ENCODE measurements around the gene CISD1. TPM values are rescaled to one million over a fixed set of nuclear protein-coding genes. Genes with fewer than 3 reads are reported as not detected.

Gene CISD1
- total and polyA plus RNA-seq, 9 of the 15 experiments (the other 6 are each of a cell fraction or from before 2014, with no cell fraction given) = 35.8 to 342 (median 118) TPM

- DNase-seq (ENCODE audit: extremely low read depth in 1 of 4, low spot score in 3 of 4) = no peak
- Histone ChIP-seq H3K4me2 (ENCODE audit: insufficient read depth, low read length) (no peak overlapping the region), H3K27ac (ENCODE audit: extremely low read depth, low read depth, low read length) (no peak overlapping the region), H3K9ac (ENCODE audit: insufficient read depth in 1 of 2, low read depth in 2 of 2, low read length in 2 of 2) (no peak overlapping the region), H3K4me3 (no peak overlapping the region), H4K20me1 (replicated peaks; ENCODE audit: control insufficient read depth, insufficient read depth, low read length) (no peaks in the 10 kb centered on the region), H2AFZ (ENCODE audit: low read depth, low read length) (no peak overlapping the region), H3K9me3 (replicated peaks; ENCODE audit: control insufficient read depth, insufficient read depth, low read depth, low read length) (no peaks in the 10 kb centered on the region), H3K9me1 (ENCODE audit: control insufficient read depth, insufficient read depth, low read length) (no peaks in the 10 kb centered on the region), H3K27me3 (ENCODE audit: control insufficient read depth in 2 of 2, insufficient read depth in 2 of 2, low read length in 2 of 2) (no peaks in the 10 kb centered on the region), H3K4me1 (replicated peaks in 1 of 2; ENCODE audit: control insufficient read depth in 2 of 2, insufficient read depth in 2 of 2, low read length in 2 of 2) (peaks cover 7 to 8% of the 10 kb centered on the region in 2 experiments; a peak in 2 of 5 replicates), H3K36me3 (ENCODE audit: control insufficient read depth, insufficient read depth, low read length) (no peaks in the 10 kb centered on the region), H3K79me2 (ENCODE audit: control insufficient read depth, insufficient read depth, low read length) (peaks cover 65% of the 10 kb centered on the region)
- TF ChIP-seq ATF3 (IDR thresholded peaks at IDR 0.05) (peak; percentile 23; the same call in 1 of the 2 replicates), ATF3 (CRISPR knock-in tag; conservative IDR thresholded peaks at IDR 0.05) (no peak), TGIF2 (CRISPR knock-in tag; IDR thresholded peaks at IDR 0.05) (no peak)
- ChIA-PET CTCF (ENCODE audit: low intra/inter-chr PET ratio) (no interaction called here), POLR2A (interaction anchor here (1.0 to 1.4 kb wide), 2 partner anchors 9 to 14 kb away, joined by 4 read pairs; no protein-coding TSS in a partner anchor)
- no TSS peak for BruUV-seq (replicated peaks)
- ATAC-seq = no peak
- in situ Hi-C loops (cut with MboI) = no loop called here
- FAIRE-seq = no peak
- intact Hi-C loops (cut with micrococcal nuclease) = no loop called here
These were observed 6.2 kb upstream of the CISD1 start for GRCh38 chr10:58262766-58263165.

GRCh38 chr10:58264780-58265179 is 4.2 kb upstream of the CISD1 start:
- H3K36me3 ChIP-seq (ENCODE audit: control insufficient read depth, insufficient read depth, low read length) = no peaks in the 10 kb centered on the region
- ATAC-seq (no peak), FAIRE-seq (no peak), DNase-seq (ENCODE audit: extremely low read depth in 1 of 4, low spot score in 3 of 4) (peak in 2 of 4 experiments; percentile 38 to 44)
- POLR2A ChIA-PET = interaction anchor here (1.0 kb wide), 1 partner anchor 9 kb away, joined by 3 read pairs; no protein-coding TSS in a partner anchor
- intact Hi-C loops (cut with micrococcal nuclease) = loop anchor here (5.0 kb wide), 2 partner anchors 87 to 1902 kb away; partner anchors contain the start of gene ZWINT
- H3K27ac ChIP-seq (ENCODE audit: extremely low read depth, low read depth, low read length) = peak overlapping the region; percentile 85; the same call in 2 of the 3 replicates
- no peaks in the 10 kb centered on the region for H3K27me3 ChIP-seq (ENCODE audit: control insufficient read depth in 2 of 2, insufficient read depth in 2 of 2, low read length in 2 of 2)
- no peak for TF ChIP-seq NR2C2 (CRISPR knock-in tag; IDR thresholded peaks at IDR 0.05)
- TF ChIP-seq NR2C2 (tag; IDR thresholded peaks at IDR 0.05) = peak; percentile 44; the same call in 1 of the 2 replicates
- TF ChIP-seq CBX1 (IDR thresholded peaks at IDR 0.05; ENCODE audit: low read depth) = no peak
- TF ChIP-seq NR2C1 (IDR thresholded peaks at IDR 0.05) = no peak
- TF ChIP-seq NR2C1 (tag; IDR thresholded peaks at IDR 0.05) = 0 out of 2 replicates have a peak, but pooled peaks have one; percentile 11
- TF ChIP-seq GABPA (tag; conservative IDR thresholded peaks at IDR 0.05; ENCODE audit: low read depth) = peak; percentile 69
- TF ChIP-seq ZNF41 (CRISPR knock-in tag; conservative IDR thresholded peaks at IDR 0.05) = no peak
- TF ChIP-seq AFF1 (IDR thresholded peaks at IDR 0.05; ENCODE audit: low read depth in 1 of 2, partially characterized antibody in 2 of 2) = peak in 1 of 2 experiments; percentile 20
- peaks cover 69% of the 10 kb centered on the region for H3K79me2 ChIP-seq (ENCODE audit: control insufficient read depth, insufficient read depth, low read length)
- no peaks in the 10 kb centered on the region for H4K20me1 ChIP-seq (replicated peaks; ENCODE audit: control insufficient read depth, insufficient read depth, low read length)
- no peaks in the 10 kb centered on the region for H3K9me3 ChIP-seq (replicated peaks; ENCODE audit: control insufficient read depth, insufficient read depth, low read depth, low read length)
- peaks cover 7 to 16% of the 10 kb centered on the region in 2 experiments; a peak in 3 of 5 replicates for H3K4me1 ChIP-seq (replicated peaks in 1 of 2; ENCODE audit: control insufficient read depth in 2 of 2, insufficient read depth in 2 of 2, low read length in 2 of 2)
- no peaks in the 10 kb centered on the region for H3K9me1 ChIP-seq (ENCODE audit: control insufficient read depth, insufficient read depth, low read length)
- H3K4me3 ChIP-seq = peak overlapping the region; percentile 71; the same call in 1 of the 2 replicates
- in situ Hi-C loops (cut with MboI) = no loop called here
- peak overlapping the region; percentile 35; the same call in 1 of the 2 replicates for H2AFZ ChIP-seq (ENCODE audit: low read depth, low read length)
- WGBS (ENCODE audit: insufficient coverage, low coverage, missing lambda C conversion rate) = 12% methylated on average over 5 of the region's 5 CpGs
- peak overlapping the region in 1 of 2 experiments; percentile 58; a peak in 2 of 4 replicates for H3K9ac ChIP-seq (ENCODE audit: insufficient read depth in 1 of 2, low read depth in 2 of 2, low read length in 2 of 2)
- CTCF ChIA-PET (ENCODE audit: low intra/inter-chr PET ratio) = no interaction called here
- peak overlapping the region; percentile 95; the same call in 1 of the 2 replicates for H3K4me2 ChIP-seq (ENCODE audit: insufficient read depth, low read length)
- no TSS peak for BruUV-seq (replicated peaks)
